ENCODE measurements around the gene TMEM150B. TPM values are rescaled to one million over a fixed set of nuclear protein-coding genes. Genes with fewer than 3 reads are reported as not detected.

The TMEM150B gene
- total RNA-seq, 1 experiment from 2014 or later = not detected

- no peak overlapping the region for H3K4me3 ChIP-seq (ENCODE audit: low read length)
- TF ChIP-seq EZH2 (IDR thresholded peaks at IDR 0.05; ENCODE audit: low read length, unreplicated experiment) (no peak), EZH2phosphoT487 (IDR thresholded peaks at IDR 0.05; ENCODE audit: borderline replicate concordance, low read length) (no peak)
- TF ChIP-seq, protein P1, sequence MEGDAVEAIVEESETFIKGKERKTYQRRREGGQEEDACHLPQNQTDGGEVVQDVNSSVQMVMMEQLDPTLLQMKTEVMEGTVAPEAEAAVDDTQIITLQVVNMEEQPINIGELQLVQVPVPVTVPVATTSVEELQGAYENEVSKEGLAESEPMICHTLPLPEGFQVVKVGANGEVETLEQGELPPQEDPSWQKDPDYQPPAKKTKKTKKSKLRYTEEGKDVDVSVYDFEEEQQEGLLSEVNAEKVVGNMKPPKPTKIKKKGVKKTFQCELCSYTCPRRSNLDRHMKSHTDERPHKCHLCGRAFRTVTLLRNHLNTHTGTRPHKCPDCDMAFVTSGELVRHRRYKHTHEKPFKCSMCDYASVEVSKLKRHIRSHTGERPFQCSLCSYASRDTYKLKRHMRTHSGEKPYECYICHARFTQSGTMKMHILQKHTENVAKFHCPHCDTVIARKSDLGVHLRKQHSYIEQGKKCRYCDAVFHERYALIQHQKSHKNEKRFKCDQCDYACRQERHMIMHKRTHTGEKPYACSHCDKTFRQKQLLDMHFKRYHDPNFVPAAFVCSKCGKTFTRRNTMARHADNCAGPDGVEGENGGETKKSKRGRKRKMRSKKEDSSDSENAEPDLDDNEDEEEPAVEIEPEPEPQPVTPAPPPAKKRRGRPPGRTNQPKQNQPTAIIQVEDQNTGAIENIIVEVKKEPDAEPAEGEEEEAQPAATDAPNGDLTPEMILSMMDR (conservative IDR thresholded peaks at IDR 0.05; ENCODE audit: low read depth, low read length) = no peak
- DNase-seq = no peak
- ChIA-PET POLR2A (ENCODE audit: unreplicated experiment) (no interaction called here), CTCF (no interaction called here)
- H3K36me3 ChIP-seq (ENCODE audit: low read depth, low read length) = no peaks in the 10 kb centered on the region
- no peaks in the 10 kb centered on the region for H3K9me3 ChIP-seq (ENCODE audit: low read length)
- H4K20me1 ChIP-seq (ENCODE audit: low read length) = no peaks in the 10 kb centered on the region
- H3K27ac ChIP-seq (ENCODE audit: low read length) = no peak overlapping the region
- H3K4me2 ChIP-seq (ENCODE audit: low read length) = no peak overlapping the region
- H3K9me2 ChIP-seq (replicated peaks; ENCODE audit: low read length) = no peaks in the 10 kb centered on the region
- BruUV-seq (replicated peaks) = no TSS peak
- H3F3A ChIP-seq (ENCODE audit: low read length, unreplicated experiment) = no peaks in the 10 kb centered on the region
- ATAC-seq = no peak
- intact Hi-C loops (cut with micrococcal nuclease) = no loop called here
- no peak overlapping the region for H3K9ac ChIP-seq (ENCODE audit: low read length)
- H3K27me3 ChIP-seq (ENCODE audit: low read length) = no peaks in the 10 kb centered on the region
- H3K79me2 ChIP-seq (ENCODE audit: low read length) = no peaks in the 10 kb centered on the region
- H2AFZ ChIP-seq (ENCODE audit: low read length) = no peak overlapping the region
- peaks cover 11% of the 10 kb centered on the region for H3K4me1 ChIP-seq (ENCODE audit: insufficient read depth, low read length)
Measured at GRCh38 chr19:55365245-55365644, 40.1 kb upstream of the TMEM150B start.

- POLR2A ChIA-PET (ENCODE audit: unreplicated experiment) = no interaction called here
- intact Hi-C loops (cut with micrococcal nuclease) = no loop called here
- BruUV-seq (replicated peaks) = no TSS peak
- no peaks in the 10 kb centered on the region for H3K27me3 ChIP-seq (ENCODE audit: low read length)
- no peak within 1 kb of the TSS for H3K4me2 ChIP-seq (ENCODE audit: low read length)
- H3K9me2 ChIP-seq (replicated peaks; ENCODE audit: low read length) = no peaks in the 10 kb centered on the region
- no peaks in the 10 kb centered on the region for H3K9me3 ChIP-seq (ENCODE audit: low read length)
- no peaks in the 10 kb centered on the region for H3K79me2 ChIP-seq (ENCODE audit: low read length)
- no peak within 1 kb of the TSS for H3K4me3 ChIP-seq (ENCODE audit: low read length)
- H3K27ac ChIP-seq (ENCODE audit: low read length) = no peak within 1 kb of the TSS
- H4K20me1 ChIP-seq (ENCODE audit: low read length) = no peaks in the 10 kb centered on the region
- TF ChIP-seq, protein P1 (conservative IDR thresholded peaks at IDR 0.05; ENCODE audit: low read depth, low read length) = no peak
- CTCF ChIA-PET = no interaction called here
- no peaks in the 10 kb centered on the region for H3K4me1 ChIP-seq (ENCODE audit: insufficient read depth, low read length)
- no peak within 1 kb of the TSS for H2AFZ ChIP-seq (ENCODE audit: low read length)
- H3K9ac ChIP-seq (ENCODE audit: low read length) = no peak within 1 kb of the TSS
- DNase-seq (no peak), ATAC-seq (no peak)
- no peaks in the 10 kb centered on the region for H3F3A ChIP-seq (ENCODE audit: low read length, unreplicated experiment)
- H3K36me3 ChIP-seq (ENCODE audit: low read depth, low read length) = no peaks in the 10 kb centered on the region
Measured at GRCh38 chr19:55362990-55363716, 38.0 kb upstream of the TMEM150B start, which contains the start of gene GARIN5B. TSS of gene GARIN5B (minus strand) at chr19:55363260. CDS start at chr19:55363066, 194 bp downstream.

GRCh38 chr19:55362174-55362989, 37.2 kb upstream of the TMEM150B start:
- DNase-seq = no peak
- TF ChIP-seq EZH2 (IDR thresholded peaks at IDR 0.05; ENCODE audit: low read length, unreplicated experiment) (no peak), EZH2phosphoT487 (IDR thresholded peaks at IDR 0.05; ENCODE audit: borderline replicate concordance, low read length) (no peak)
- TF ChIP-seq, protein P1 (conservative IDR thresholded peaks at IDR 0.05; ENCODE audit: low read depth, low read length) = no peak
- no peaks in the 10 kb centered on the region for H4K20me1 ChIP-seq (ENCODE audit: low read length)
- no peak overlapping the region for H3K27ac ChIP-seq (ENCODE audit: low read length)
- H3K4me2 ChIP-seq (ENCODE audit: low read length) = no peak overlapping the region
- ChIA-PET CTCF (no interaction called here), POLR2A (ENCODE audit: unreplicated experiment) (no interaction called here)
- no peaks in the 10 kb centered on the region for H3K9me3 ChIP-seq (ENCODE audit: low read length)
- no TSS peak for BruUV-seq (replicated peaks)
- no peak overlapping the region for H2AFZ ChIP-seq (ENCODE audit: low read length)
- no peaks in the 10 kb centered on the region for H3K27me3 ChIP-seq (ENCODE audit: low read length)
- no peak overlapping the region for H3K9ac ChIP-seq (ENCODE audit: low read length)
- no peaks in the 10 kb centered on the region for H3F3A ChIP-seq (ENCODE audit: low read length, unreplicated experiment)
- ATAC-seq = no peak; the same call in 1 of the 2 replicates
- no peaks in the 10 kb centered on the region for H3K79me2 ChIP-seq (ENCODE audit: low read length)
- H3K4me3 ChIP-seq (ENCODE audit: low read length) = no peak overlapping the region
- no peaks in the 10 kb centered on the region for H3K9me2 ChIP-seq (replicated peaks; ENCODE audit: low read length)
- no peaks in the 10 kb centered on the region for H3K4me1 ChIP-seq (ENCODE audit: insufficient read depth, low read length)
- H3K36me3 ChIP-seq (ENCODE audit: low read depth, low read length) = no peaks in the 10 kb centered on the region
- intact Hi-C loops (cut with micrococcal nuclease) = no loop called here

Measured in PC-3 (cell line).